ENCODE results near the gene GPX7.

GRCh38 chr1:52599236-52599635 lies 2.9 kb upstream of the GPX7 start:
- TF ChIP-seq CTCF (conservative IDR thresholded peaks at IDR 0.05; ENCODE audit: low read depth, low read length) (no peak), EZH2 (IDR thresholded peaks at IDR 0.05; ENCODE audit: borderline replicate concordance, low read depth, low read length, poor library complexity, severe bottlenecking) (no peak)

Measured in A673 (cell line).